AG09309 (cell line): Measurements from ENCODE around the gene CEP78.

Experiments
- DNase-seq: peaks from one replicate; pipeline ENCODE4 v3.0.0-alpha.2; 2010; ENCODE audit warnings: low read depth
- H3K4me3 ChIP-seq: 2 replicates; pipeline ENCODE4 v1.5.1; 2011; ENCODE audit warnings: mild to moderate bottlenecking, low read depth, low read length, moderate library complexity; ENCODE audit not compliant: control insufficient read depth
- TF ChIP-seq, protein P1 (sequence below): IDR thresholded peaks from 2 replicates; pipeline ENCODE4 v1.5.1; 2011; ENCODE audit warnings: mild to moderate bottlenecking, low read depth, low read length, inconsistent platforms; ENCODE audit not compliant: insufficient read depth, control insufficient read depth; ENCODE audit errors: missing control alignments

CEP78 gene

DNA sequence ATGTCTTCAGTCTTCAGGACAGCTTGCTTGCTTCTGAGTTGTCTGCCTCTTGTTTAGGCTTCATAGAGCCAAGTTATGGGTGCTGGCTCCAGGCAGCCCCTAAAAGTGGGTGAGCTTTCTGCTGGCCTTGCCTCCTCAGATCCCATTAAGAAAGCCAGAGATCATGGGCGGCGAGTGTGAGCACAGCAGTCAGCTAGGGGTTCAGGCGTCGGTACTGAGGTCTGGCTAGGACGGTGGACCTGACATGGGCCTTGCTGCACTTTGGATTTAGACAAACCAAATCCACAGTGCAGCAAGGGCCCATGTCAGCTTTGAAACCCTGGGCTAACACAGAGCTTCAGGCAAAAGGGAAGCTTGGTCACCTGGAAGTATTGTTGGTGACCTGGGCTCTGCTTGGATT lies 78.7 kb downstream of the CEP78 start:
- no peak for DNase-seq
- H3K4me3 ChIP-seq: no peak overlapping the region
- TF ChIP-seq, protein P1, sequence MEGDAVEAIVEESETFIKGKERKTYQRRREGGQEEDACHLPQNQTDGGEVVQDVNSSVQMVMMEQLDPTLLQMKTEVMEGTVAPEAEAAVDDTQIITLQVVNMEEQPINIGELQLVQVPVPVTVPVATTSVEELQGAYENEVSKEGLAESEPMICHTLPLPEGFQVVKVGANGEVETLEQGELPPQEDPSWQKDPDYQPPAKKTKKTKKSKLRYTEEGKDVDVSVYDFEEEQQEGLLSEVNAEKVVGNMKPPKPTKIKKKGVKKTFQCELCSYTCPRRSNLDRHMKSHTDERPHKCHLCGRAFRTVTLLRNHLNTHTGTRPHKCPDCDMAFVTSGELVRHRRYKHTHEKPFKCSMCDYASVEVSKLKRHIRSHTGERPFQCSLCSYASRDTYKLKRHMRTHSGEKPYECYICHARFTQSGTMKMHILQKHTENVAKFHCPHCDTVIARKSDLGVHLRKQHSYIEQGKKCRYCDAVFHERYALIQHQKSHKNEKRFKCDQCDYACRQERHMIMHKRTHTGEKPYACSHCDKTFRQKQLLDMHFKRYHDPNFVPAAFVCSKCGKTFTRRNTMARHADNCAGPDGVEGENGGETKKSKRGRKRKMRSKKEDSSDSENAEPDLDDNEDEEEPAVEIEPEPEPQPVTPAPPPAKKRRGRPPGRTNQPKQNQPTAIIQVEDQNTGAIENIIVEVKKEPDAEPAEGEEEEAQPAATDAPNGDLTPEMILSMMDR: no peak

DNA sequence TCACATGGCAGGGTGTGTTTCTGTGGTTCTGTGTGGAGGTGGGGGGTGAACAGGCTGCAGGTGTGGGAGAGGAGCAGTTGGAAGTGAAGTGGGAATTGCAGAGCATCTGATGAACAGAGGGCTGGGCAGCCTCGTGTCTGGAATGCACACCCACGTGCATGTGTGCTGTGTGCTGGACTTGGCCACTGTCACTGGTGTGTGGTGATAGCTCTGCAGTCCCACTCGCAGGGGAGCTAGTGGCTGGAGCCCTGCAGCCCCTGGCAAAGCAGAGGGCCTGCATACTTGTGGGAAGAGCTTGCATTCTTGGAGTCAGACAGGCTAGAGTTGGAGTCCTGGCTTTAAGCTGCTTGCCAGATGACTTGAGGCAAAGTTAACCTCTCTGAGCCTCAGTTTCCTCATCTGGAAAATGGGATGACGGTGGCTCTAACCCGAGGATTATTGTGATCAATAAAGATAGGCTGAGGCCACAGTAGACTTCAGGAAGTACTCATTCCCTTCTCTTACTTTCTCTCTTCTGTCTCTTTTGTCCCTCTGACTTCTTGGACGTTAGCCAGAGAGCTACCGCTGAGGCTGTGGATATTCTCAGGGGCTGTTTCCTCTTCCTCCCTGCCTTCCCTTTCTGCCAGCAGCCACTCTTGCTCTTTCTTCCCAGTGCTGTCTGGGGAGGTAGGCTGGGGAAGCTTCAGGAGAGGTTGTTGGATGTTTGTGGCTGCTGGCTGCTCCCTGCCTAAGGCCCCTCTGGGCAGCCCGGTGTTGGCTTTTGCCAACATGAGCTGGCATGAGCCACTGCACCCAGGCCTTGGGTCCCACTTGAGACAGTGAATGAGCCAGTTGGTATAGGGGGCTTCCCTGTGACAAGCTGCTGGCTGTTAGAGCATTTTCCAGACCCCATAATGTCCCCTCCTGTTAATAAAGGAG lies 79.3 kb downstream of the CEP78 start:
- H3K4me3 ChIP-seq: no peak overlapping the region
- no peak for DNase-seq
- TF ChIP-seq, protein P1: no peak

DNA sequence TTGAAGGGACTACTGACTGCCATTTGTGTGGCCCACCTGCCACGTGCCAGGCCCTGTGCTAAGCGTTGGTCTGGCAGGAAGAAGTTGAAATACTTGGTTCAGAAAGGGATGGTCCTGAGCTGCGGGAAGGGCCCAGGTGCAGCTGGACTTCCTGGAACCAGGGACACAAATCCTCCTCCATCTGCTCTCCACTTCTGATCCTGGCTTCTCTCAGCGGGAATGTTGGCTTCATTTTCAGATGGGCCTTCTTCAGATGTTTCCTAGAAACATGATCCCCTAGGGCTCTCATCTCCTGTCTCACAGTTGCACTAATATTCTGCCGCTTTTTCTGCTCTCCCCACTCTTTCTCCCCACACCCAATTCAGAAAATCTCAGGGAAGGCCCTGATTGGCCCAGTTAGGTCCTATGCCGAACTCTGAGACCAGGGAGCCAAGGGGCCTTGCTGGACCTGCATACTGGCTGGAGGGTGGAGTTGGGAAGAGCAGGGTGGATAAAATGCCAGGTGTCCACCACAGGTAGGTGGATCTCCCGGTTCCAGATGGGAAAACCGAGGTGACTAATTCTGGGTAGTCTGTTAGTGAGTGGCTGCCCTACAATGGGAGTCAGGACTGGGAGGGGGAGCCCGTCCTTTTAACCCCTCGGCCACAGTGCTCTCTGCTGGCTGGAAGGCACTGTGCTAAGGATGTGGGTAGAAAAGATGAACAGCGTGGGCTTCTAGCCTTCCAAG lies 80.5 kb downstream of the CEP78 start:
- TF ChIP-seq, protein P1: no peak
- H3K4me3 ChIP-seq: no peak overlapping the region
- DNase-seq: no peak

DNA sequence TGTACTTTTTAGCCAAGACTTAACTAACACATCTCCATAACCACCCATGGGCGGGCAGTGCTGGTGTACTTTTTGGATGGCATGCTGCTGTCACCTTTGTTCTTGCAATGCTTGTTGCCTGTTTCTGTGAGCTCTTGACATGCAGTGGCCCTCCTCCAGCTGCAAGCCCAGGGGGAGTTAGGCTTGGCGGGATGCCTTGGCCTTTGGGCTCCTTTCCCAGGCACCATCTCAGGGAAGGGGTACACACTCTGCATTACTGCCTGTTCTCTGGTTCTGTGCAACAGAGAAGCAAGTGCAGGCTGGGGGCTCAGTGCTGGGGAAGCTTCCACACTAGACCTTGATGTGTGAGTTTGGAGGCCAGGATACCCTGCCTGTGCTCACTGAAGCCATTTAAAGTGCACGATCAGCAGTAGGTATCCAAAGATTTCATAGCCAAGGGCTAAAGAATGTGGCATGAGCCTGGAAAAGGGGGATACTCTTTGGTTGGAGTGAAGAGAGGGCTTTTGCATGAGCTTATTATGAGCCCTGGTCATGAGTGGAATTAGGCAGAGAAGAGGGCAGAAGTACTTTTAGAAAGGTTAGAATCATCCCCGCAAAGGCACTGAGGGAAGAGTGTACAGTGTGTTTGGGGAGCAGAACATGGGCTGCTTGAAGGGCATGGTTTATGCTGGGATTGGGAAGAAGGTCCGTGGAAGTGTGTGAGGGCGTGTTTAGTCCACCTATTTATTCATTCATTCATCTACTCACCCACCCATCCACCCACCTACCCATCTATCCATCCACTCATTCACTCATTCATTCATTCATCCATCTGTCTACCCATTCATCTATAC lies 83.5 kb downstream of the CEP78 start:
- TF ChIP-seq, protein P1: no peak
- no peak for DNase-seq
- H3K4me3 ChIP-seq: no peak overlapping the region

DNA sequence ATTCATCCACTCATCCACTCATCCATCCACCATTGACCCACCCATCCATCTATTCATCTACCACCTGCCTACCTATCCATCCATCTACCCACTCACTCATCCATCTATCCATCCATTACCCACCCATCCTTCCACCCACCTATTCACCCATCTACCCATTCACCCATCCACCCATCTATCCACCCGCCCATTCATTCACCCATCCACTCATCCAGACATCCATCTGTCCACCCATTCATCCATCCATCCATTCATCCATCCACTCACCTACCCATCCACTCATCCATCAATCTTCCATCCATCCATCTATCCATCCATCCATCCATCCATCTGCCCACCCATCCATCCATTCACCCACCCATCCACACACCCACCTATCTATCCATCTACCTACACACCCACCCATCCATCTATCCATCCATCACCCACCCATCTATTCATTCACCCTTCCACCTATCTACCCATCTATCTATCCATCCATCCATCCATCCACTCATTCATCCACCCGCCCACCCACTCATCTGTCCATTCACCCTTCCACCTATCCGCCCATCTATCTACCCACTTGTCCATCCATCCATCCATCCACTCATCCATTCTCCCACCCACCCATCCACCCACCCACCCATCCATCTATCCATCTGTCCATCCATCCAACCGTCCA lies 84.3 kb downstream of the CEP78 start:
- TF ChIP-seq, protein P1: no peak
- H3K4me3 ChIP-seq: no peak overlapping the region
- DNase-seq: no peak
